GM18861 (cell line): ENCODE measurements around the gene ABL1.
"Not testable (repeated sequence)": the region's sequence is repeated elsewhere in the genome, so short reads cannot be mapped to it uniquely, and the experiment has no call there.

Source experiments
- ATAC-seq: cut with Tn5 transposase; IDR thresholded peaks from one replicate; pipeline ENCODE4 v1.9.1; 2021; ENCODE audit not compliant: unreplicated experiment

The ABL1 gene

DNA sequence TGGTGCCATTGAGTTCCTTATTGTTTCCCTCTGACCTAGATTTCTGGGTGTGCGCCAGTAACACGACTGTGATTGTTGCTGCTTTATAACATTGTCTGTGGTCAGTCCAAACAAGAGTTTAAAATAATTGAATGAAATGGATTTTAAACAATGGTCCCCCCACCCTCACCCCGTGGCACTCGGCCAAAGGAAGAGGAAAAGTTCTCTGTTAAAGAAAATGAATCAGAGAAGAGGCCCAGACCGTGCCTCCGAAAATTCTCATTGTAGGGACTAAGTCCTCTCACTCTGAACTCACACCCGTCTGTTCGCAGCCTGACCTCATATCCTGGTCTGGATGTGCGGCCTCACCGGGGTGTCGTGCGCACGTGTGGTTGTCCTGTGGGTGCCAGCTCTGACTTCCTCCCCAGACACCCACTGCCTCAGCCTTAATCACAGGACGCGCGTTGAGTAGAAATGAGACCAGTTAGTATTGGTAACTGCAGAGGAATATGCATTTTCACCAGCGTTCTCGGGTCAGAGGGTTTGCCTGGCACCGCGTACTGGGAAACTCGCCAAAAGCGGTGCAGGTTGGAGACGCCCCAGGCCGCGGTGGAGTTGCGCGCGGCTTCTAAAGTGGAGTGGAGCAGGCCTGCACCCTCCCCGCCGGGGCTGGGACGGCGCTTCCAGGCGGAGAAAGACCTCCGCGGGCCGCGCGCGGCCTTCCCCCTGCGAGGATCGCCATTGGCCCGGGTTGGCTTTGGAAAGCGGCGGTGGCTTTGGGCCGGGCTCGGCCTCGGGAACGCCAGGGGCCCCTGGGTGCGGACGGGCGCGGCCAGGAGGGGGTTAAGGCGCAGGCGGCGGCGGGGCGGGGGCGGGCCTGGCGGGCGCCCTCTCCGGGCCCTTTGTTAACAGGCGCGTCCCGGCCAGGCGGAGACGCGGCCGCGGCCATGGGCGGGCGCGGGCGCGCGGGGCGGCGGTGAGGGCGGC is at the start of gene ABL1:
ABL1 (plus strand) TSS at position 884 of the 966 bp plus-strand sequence. CDS start 193 bp downstream, outside the sequence.
- ATAC-seq = peak; percentile 62

DNA sequence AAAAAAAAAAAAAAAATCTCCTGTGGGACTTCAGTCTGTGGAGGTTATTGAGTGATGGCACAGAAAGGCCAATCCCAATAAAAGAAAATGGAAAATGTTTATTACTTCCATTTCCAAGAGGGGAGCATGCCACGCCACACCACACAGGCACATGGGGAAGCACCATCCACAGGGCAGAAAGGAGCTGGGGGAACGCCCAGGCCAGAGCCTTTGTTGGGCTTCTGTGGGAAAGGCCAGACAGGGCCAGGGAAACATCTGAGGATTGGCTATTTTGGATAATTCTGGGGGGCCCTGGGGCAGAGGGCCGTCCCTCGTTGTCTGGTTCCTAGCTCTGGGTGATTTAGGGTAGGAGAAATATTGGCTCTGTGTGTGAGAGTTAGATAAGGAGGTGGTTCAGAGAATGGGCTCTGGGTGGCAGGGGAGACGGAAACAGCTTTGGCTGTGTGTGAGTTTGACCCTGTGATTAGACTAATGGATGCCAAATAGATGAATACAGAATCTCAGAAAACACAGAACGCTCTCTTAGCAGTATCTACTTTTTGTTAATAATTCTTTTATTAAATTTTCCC is 49.0 kb upstream of the ABL1 start:
- no peak for ATAC-seq

DNA sequence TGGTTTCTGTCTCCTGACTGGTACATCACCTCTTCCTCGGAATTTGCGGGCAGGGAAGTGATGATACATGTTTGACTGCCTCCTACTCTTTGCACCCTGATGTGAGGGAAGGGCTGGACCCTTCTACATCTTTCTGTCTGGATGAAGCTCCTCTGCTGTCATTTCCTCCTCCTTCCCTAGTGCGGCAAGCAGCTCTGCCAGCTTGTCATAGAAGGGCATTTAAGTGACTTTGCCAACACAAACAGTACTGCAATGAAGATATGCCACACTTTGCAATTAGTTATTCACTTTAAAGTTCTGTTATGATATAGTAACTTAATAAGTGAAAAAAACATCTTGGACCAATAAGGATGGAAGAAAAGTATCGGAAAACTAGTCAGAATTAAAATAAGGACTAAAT is 48.5 kb upstream of the ABL1 start:
- no peak for ATAC-seq

DNA sequence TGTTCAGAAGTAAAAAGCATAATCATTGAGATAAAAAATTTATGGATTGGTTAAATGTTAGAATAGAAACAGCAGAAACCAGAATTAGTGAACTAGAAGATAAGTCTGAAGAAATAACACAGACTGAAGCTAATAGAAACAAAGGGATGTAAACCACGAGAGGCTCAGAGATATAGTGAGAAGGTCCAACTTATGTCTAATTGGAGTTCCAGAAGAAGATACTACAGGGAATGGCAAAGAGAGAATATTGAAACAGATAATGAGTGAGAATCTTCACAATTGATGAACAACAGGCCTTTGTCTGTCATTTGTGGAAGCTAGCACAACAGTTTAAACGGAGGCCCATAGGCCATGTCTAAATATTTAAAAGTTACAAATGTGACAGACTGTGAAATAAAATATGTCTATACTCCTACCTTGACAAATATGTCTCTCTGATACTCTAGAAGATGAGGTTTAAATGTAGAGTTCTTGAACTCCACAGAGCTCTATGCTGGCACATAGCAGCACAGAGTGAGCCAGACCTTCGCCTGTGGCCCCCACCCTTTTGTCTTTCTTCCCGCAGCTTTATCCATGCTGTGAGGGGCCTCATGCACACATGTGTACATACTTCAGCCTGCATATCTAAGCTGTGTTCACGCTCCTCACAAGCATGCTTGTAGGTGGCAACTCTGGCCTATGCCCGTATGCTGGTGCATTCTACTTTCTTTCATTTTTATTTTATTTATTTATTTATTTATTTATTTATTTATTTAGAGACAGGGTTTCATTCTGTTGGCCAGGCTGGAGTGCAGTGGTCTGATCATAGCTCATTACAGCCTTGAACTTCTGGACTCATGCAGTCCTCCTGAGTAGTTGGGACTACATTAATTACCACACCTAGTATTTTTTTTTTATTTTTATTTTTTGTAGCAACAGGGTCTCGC is 45.0 kb upstream of the ABL1 start:
- no peak for ATAC-seq

DNA sequence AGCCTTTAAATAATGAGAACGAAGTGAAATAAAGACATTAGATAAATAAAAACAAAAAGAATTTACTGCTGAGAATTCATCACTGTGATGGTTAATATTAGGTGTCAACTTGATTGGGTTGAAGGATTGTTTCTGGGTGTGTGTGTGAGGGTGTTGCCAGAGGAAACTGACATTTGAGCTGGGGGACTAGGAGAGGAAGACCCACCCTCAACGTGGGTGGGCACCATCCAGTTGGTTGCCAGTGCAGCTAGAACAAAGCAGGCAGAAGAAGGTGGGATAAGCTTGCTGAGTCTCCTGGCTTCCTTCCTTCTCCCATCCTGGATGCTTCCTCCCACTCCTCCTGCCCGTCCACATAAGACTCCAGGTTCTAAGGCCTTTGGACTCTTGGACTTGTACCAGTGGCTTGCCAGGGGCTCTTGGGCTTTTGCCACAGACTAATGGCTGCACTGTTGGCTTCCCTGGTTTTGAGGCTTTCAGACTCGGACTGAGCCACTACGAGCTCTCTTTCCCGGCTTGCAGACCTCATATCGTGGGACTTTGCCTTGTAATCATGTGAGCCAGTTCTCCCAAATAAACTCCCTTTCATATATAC is 43.7 kb upstream of the ABL1 start:
- no peak for ATAC-seq

DNA sequence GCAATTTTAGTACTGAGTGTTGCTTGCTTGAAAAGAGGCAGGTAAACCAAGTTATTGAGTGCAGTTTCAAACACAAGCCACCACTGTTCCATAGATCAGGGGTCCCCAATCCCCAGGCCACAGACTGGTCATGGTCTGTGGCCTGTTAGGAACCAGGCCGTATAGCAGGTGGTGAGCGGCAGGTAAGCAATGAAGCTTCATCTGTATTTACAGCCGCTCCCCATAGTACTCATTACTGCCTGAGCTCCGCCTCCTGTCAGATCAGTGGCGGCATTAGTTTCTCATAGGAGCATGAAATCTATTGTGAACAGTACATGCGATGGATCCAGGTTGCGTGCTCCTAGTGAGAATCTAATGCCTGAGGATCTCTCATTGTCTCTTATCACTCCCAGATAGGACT is 41.5 kb upstream of the ABL1 start:
- ATAC-seq = no peak

DNA sequence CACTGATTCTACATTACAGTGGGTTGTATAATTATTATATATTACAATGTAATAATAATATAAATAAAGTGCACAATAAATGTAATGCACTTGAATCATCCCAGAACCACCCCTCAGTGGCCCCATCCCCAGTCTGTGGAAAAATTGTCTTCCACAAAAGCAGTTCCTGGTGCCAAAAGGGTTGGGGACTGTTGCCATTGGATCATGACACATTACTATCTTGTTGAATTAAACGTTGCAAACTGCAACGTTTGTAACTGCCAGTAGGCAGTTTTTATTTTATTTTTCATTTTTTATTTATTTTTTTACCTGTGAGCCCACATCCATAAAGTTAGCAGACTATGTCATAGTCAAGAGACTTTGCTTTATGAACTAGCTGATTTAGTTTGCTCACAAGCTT is 41.0 kb upstream of the ABL1 start:
- not testable (repeated sequence) for ATAC-seq

DNA sequence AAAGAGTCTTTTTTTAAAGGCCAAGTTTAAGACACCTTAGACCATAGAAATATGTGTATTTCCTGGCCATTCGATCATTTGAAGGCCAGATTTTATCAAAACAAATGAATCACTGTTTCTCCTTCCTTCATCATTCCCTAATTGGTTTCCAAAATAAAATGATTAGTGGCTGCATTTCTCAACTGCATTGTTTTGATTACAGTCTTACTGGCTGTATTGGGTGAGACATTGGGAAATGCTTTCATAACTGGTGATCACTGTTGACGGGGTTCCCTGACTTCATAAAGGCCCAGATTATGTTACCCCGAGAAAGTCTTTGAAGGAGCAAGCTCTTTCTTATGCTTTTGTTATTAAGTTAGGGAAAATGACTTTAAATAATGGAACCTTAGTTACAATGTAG is 40.6 kb upstream of the ABL1 start:
- not testable (repeated sequence) for ATAC-seq

DNA sequence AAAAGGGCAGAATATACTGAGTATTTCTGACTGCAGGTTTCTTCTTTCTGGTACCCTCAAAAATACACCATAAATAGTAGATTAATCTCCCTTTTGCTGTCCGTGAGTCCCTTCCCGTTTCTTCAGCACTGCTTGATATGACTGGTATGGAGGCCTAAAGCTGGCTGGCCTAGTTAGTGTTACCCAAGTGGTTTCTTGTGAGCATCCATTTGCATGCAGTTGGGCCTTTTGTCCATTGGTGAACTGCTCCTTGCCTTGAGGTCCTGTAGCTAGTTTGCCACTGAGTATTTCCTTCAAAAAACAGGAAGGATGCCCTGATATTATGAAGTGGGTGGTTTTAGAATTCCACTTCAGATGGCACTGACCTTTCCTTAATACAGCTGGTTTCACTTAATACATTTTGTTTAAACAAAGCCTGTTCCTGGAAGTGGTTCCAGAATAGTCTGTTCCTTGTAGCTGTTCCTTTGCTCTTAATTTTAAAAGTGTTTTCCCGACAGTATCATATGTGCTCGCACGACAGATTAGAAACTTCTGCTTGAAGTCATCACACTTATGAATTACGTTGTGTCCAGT is 40.0 kb upstream of the ABL1 start:
- no peak for ATAC-seq

DNA sequence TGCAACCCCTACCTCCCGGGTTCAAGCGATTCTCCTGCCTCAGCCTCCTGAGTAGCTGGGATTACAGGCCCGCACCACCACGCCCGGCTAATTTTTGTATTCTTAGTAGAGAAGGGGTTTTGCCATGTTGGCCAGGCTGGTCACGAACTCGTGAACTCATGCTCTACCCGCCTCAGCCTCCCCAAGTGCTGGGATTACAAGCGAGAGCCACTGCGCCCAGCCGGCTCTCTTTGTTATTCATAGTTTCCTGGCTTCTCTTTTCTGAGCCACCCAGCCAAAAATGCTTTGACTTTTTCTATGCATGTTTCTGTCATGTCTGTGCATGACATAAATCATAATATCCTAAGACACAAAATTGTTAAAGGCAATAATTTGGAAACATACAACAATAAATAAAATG is 31.9 kb upstream of the ABL1 start:
- ATAC-seq = not testable (repeated sequence)

DNA sequence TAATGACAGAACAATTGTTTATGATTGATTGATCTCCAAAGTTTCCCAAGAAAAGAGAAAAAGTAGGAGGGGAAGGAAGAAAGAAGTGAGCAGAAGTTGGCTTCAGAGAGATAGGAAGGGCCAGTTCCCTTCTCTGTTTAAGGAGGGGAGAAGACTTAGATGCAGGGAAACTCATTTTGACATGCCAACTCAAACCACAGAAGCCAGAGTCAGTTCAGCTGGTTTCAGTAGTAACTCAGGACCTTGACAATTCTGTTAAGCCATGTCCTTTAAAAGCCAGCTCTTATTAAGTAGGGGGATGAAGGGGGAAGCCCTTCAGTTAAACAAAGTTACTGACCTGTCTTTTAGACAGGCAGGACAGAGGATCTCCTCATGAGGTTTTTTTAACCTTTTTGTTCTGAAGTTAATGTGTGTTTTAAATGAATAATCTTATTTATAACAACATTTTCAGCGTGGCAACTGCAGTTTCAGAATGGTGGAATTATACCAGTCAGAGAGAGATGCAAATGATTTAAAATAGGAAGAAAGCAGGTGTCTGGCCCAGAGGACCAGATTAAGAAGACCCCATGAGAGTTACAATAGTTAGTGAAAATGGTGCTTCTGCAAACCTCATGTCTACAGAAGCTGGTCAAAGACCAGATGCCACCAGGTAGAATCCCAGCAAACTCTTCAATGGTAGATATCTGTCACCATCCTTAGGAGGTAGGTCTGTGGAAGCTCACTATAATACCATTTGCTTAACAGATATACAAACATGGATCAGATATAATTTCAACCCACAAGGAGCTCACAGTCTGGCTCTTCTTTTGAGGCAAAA is 29.3 kb upstream of the ABL1 start:
- ATAC-seq = peak; percentile 60

DNA sequence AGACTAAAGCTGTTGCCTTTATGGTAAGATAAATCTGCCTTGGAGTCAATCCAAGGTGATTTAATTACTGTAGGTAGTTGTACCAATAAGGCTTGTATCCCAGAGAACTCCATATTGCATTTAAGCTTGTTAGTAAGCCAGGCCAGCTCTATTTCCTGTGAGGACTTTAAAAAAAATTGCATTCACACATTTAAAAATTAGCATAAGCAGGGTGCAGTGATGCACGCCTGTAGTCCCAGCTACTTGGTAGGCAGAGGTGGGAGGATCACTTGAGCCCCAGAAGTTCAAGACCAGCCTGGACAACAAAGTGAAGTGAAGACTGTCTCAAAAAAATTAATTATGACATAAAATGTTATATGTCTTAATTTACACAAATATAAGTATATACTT is 28.7 kb upstream of the ABL1 start:
- ATAC-seq = no peak

DNA sequence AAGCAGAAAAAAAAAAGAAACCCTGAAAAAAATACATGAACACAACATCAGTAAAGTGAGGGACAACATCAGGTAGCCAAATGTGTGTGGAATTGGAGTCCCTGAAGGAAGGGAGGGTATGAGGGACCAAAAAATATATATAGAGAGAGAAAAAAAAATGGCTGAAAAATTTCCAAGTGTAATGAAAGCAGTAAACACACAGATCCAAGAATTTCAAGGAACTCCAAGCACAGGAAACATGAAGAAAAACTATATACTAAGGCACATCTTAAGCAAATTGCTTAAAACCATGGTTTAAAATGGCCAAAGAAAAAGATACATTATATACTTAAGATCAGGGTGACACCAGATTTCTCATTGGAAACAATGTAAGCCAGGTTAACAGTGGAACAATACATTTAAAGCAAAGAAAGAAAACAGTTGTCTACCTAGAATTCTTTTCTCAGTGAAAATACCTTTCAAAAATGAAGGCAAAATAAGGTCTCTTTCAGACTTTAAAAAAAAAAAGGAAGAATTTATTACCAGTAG is 24.4 kb upstream of the ABL1 start:
- no peak for ATAC-seq

DNA sequence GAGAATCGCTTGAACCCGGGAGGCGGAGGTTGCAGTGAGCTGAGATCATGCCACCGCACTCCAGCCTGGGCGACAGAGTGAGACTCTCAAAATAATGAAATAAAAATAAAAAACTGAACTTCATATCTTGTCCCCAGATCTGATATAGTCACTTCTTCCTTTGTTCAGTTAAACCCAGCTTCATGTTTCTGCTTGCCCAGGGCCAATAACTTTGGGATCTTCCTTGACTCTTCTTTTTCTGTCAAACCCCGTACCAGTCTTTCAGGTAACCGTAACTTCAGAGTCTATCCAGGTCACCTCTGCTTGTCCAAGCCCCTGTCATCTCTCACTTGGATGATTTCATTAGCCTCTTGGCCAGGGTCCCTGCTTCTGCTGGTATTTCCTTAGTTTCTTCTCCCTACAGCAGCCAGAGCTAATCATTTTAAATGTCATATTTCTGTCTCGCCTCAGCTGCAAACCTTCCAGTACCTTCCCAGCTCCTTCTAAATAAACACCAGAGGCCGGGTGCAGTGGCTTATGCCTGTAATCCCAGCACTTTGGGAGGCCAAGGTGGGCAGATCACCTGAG is 19.7 kb upstream of the ABL1 start:
- ATAC-seq = no peak

DNA sequence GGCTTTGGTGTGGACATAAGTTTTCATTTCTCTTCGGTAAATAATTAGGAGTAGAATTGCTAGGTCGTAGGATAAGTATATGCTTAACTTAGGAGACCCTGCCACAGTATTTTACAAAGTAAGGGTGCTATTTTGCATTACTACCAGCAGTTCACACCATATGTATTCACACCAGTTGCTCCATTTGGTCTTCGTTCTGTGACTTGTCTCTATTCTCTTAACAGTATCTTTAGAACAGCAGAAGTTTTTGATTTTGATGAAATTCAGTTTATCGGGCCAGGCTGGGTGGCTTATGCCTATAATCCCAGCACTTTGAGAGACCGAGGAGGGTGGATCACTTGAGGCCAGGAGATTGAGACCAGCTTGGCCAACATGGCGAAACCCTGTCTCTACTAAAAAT is 17.1 kb upstream of the ABL1 start:
- no peak for ATAC-seq

DNA sequence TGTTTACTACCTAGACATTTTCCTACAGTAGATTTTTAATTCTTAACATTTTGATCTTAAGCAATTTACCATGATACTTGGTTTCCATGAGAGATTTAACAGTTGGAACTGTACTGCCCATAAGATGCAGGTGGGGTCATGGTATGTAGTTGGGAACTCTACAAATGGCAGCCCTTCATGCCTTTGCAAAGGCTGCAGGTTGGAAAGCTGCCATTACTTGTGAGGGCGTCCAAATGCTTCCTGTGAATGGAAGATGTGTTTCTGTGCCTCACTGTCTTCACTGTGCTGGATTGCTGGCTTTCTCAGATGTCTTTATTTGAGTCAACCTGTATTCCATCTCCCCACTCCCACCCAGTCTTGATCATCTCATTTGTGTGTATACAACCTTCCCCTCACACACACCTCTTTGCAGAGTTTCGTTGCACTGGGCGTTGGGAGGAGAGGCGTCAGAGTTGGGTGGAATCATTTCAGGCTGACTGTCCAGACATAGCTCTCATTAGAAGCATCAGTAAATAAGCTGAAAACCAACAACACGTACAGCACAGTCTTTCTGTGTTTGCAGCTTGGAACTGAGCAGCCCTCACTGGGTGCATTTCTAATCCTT is 14.8 kb upstream of the ABL1 start:
- no peak for ATAC-seq

DNA sequence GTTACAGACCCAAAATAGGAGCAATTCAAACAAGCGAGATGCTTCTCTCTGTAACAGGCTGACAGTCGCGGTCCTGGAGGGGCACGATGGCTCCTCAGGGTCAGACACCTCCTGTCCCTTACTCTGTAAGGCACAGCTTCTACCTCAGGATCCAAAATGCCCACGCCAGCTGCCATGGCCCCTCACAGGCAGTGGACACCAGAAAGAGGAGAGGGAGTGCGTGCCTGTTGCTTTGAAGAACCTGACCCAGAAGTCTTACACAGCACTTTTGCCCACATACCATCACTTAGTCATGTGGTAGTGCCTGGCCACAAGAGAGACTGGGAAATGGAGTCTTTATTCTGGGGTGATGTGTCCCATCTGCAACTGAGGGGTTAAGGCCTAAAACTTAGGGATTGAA is 11.6 kb upstream of the ABL1 start:
- ATAC-seq = no peak

DNA sequence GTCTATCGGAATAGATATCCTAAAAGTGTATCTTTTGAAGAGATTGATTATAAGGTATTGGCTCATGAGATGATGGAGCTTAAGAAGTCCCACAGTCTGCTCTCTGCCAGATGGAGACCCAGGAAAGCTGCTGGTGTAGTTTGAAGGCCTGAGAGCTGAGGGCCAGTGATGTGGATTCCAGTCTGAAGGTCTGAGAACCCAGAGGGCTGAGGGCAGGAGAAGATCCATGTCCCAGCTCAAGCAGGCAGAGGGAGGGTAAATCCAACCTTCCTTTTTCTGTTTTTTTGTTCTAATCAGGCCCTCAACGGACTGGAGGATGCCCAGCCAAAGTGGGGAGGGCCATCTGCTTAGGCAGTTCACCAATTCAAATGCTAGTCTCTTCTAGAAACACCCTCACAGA is 11.0 kb upstream of the ABL1 start:
- ATAC-seq = no peak
